Muscle layer of colon (tissue), 2 donors: ENCODE data around the gene PODXL.
"Not testable (repeated sequence)": the region's sequence is repeated elsewhere in the genome, so short reads cannot be mapped to it uniquely, and the experiment has no call there.

Experiments used
- H3K27ac ChIP-seq: one replicate; pipeline ENCODE4 v1.7.0; 2013; ENCODE audit warnings: low read depth, mild to moderate bottlenecking, low read length, moderate library complexity
- H3K27me3 ChIP-seq, 2 donors: one replicate each; pipeline ENCODE4 v1.7.0; 2013; ENCODE audit warnings: low read length in 2 of 2, mild to moderate bottlenecking in 2 of 2; ENCODE audit not compliant: insufficient read depth in 2 of 2, control insufficient read depth in 1 of 2
- H3K36me3 ChIP-seq: one replicate; pipeline ENCODE4 v1.7.0; 2013; ENCODE audit warnings: mild to moderate bottlenecking, low read length; ENCODE audit not compliant: insufficient read depth
- H3K4me1 ChIP-seq: one replicate; pipeline ENCODE4 v1.7.0; 2013; ENCODE audit warnings: mild to moderate bottlenecking, low read length; ENCODE audit not compliant: insufficient read depth
- H3K4me3 ChIP-seq, 2 donors: one replicate each; pipeline ENCODE4 v1.7.0; 2013; ENCODE audit warnings: low read length in 2 of 2, low read depth in 1 of 2, mild to moderate bottlenecking in 1 of 2, moderate library complexity in 1 of 2
- H3K9ac ChIP-seq: one replicate; pipeline ENCODE4 v1.7.0; 2013; ENCODE audit warnings: low read length
- H3K9me3 ChIP-seq: one replicate; pipeline ENCODE4 v1.7.0; 2013; ENCODE audit warnings: mild to moderate bottlenecking, low read length
- donor health status: abdominal sarcoma.
- donor health status: Adenocarcinoma of cecum.

Gene PODXL

GRCh38 chr7:131506597-131506996, 49.8 kb downstream of the PODXL start:
- Histone ChIP-seq H3K4me1 (peaks cover 21% of the 10 kb centered on the region), H3K9me3 (no peaks in the 10 kb centered on the region), H3K27ac (no peak overlapping the region), H3K9ac (no peak overlapping the region), H3K4me3 (no peak overlapping the region), H3K27me3 (no peaks in the 10 kb centered on the region), H3K36me3 (peaks cover 18% of the 10 kb centered on the region)

DNA sequence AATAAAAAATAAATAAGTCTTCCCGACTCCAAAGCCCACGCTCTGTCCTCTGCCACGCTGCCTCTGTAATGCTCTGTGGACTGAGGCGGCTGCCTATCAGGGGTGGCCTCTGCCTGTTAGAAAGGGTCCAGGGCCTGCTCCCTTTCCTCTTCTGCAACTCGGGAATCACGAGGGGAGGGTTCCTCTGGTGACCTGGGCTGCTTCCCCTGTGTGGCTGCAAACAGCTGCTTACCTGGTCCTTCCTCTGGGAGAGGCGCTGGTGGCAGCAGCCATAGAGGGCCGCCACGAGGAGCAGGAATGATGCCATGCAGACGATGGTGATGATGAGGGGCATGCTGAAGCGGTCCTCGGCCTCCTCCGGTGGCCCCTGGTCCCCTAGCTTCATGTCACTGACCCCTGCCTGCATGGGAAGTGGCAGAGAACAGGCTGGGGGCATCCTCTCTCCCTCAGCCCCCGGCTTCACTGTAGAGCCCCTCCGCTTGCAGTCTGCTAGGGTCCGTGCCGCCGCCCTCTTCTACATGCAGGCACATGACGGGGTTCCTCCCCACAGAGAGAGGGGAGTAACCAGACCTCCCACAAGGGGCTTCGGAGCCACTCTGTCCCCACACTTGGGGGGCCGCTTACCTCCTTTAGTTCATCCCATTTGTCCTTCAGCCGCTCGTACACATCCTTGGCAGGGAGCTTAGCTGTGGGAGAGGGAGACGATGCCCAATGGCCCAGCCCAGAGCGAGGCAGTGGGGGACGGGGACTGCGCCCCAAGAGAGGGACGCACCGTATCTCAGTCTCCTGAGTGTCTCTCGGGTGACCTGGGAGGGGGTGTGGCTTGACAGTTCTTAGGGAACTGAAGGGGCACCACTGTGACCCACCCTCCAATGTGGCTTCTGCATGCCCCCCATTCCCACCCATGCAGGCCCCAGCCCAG, 50.5 kb downstream of the PODXL start:
- Histone ChIP-seq H3K27ac (no peak overlapping the region), H3K4me3 (no peak overlapping the region), H3K9me3 (no peaks in the 10 kb centered on the region), H3K4me1 (peaks cover 21% of the 10 kb centered on the region), H3K27me3 (no peaks in the 10 kb centered on the region), H3K36me3 (peaks cover 18% of the 10 kb centered on the region), H3K9ac (no peak overlapping the region)

- Histone ChIP-seq H3K36me3 (peaks cover 18% of the 10 kb centered on the region), H3K4me1 (peaks cover 21% of the 10 kb centered on the region)
- not testable (repeated sequence) for H3K27me3 ChIP-seq, H3K9me3 ChIP-seq, H3K27ac ChIP-seq, H3K9ac ChIP-seq, H3K4me3 ChIP-seq
Measured at GRCh38 chr7:131505037-131505620, 51.3 kb downstream of the PODXL start.

DNA sequence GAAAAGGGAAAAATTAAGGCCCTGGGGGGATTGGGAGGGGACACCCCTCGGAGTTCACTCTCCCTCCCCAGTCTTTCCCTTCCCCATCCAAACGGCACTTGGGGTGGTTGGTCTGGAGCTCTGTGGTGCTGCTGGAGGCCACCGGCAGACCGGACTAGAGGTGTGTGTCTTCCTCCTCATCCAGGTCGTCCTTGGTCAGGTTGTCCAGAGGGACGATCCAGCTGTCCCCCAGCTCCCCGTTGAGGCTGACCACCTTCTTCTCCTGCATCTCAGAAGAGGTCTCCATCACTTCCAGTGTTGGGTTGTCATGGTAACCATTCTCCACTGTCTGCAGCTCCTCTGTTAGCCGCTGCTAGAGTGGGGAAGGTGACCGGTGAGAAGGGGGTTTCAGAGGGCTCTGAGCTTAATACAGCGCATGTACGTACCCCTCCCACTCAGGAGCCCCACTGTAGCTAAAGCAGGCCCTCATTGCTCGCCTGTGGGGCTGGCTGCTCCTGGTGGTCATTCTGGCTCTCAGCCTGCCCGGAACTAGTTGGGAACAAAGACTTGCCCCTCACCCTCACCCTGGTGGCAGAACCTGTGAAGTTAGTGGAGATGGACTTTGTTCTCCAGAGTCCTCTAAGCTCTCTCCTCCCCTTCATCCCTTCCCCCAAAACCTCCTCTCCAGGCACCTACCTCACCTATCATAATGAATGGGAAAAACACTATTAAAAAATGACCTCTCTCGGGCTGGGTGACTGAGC, 52.1 kb downstream of the PODXL start:
- Histone ChIP-seq H3K9me3 (no peaks in the 10 kb centered on the region), H3K27ac (no peak overlapping the region), H3K4me3 (no peak overlapping the region), H3K27me3 (no peaks in the 10 kb centered on the region), H3K9ac (no peak overlapping the region), H3K4me1 (peaks cover 21% of the 10 kb centered on the region), H3K36me3 (peaks cover 17% of the 10 kb centered on the region)

DNA sequence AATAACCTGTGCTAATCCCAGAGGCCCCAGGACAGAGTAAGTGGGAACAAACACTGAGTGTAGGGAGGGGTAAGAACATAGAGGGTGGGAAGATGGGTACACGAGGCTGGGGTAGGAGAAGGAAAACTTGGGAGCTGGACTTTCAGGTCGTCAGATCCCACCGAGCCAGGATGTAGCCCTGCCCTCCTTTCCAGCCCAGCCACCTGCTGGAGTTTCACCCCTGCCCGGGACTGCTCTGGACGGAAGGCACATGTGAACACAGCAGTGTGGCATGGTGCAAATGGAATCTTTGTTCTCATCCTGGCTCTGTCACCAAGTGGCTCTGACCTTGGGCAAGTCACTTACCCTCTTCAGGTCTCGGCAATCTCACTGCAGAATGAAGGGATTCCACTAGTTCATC, 52.8 kb downstream of the PODXL start:
- Histone ChIP-seq H3K27me3 (no peaks in the 10 kb centered on the region), H3K9ac (no peak overlapping the region), H3K9me3 (no peaks in the 10 kb centered on the region), H3K36me3 (peaks cover 11% of the 10 kb centered on the region), H3K4me3 (no peak overlapping the region), H3K27ac (no peak overlapping the region), H3K4me1 (peaks cover 21% of the 10 kb centered on the region)

- H3K9ac ChIP-seq, result no peak overlapping the region
- no peak overlapping the region for H3K27ac ChIP-seq
- H3K36me3 ChIP-seq, result peaks cover 11% of the 10 kb centered on the region
- no peaks in the 10 kb centered on the region for H3K9me3 ChIP-seq
- H3K27me3 ChIP-seq, result no peaks in the 10 kb centered on the region
- H3K4me1 ChIP-seq, result peaks cover 17% of the 10 kb centered on the region
- no peak overlapping the region for H3K4me3 ChIP-seq
Measured at GRCh38 chr7:131502810-131503508, 53.5 kb downstream of the PODXL start.

- H3K9ac ChIP-seq, result no peak overlapping the region
- H3K4me1 ChIP-seq, result peaks cover 13% of the 10 kb centered on the region
- no peak overlapping the region for H3K4me3 ChIP-seq
- no peak overlapping the region for H3K27ac ChIP-seq
- no peaks in the 10 kb centered on the region for H3K9me3 ChIP-seq
- no peaks in the 10 kb centered on the region for H3K27me3 ChIP-seq
- H3K36me3 ChIP-seq, result peaks cover 11% of the 10 kb centered on the region
Measured at GRCh38 chr7:131501930-131502685, 54.3 kb downstream of the PODXL start.

- no peak overlapping the region for H3K9ac ChIP-seq
- no peaks in the 10 kb centered on the region for H3K9me3 ChIP-seq
- H3K36me3 ChIP-seq, result peaks cover 11% of the 10 kb centered on the region
- no peaks in the 10 kb centered on the region for H3K27me3 ChIP-seq
- no peak overlapping the region for H3K27ac ChIP-seq
- H3K4me1 ChIP-seq, result peaks cover 20% of the 10 kb centered on the region
- no peak overlapping the region for H3K4me3 ChIP-seq
Measured at GRCh38 chr7:131501422-131501821, 55.0 kb downstream of the PODXL start.

DNA sequence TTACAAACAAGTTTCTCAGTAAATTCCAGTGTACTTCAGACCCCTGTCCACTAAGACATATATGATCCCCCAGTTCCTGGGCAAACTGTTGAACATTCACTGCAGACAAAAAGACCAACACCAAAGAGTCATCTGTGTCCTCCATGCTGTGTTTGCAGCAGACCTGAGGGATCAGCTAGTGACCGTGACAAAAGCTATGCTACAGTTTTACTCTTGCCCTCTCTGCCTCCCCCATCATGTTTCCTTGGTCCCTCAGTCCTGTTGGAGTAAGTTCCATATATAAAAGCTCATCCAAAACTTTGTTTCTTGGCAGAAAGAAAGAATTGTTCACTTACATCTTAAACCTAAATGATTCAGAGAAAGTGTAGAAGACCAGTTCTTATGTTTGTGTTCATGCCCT, 56.1 kb downstream of the PODXL start:
- no peak overlapping the region for H3K9ac ChIP-seq
- no peak overlapping the region for H3K4me3 ChIP-seq
- no peaks in the 10 kb centered on the region for H3K27me3 ChIP-seq
- peaks cover 11% of the 10 kb centered on the region for H3K36me3 ChIP-seq
- H3K4me1 ChIP-seq, result peaks cover 20% of the 10 kb centered on the region
- H3K9me3 ChIP-seq, result no peaks in the 10 kb centered on the region
- H3K27ac ChIP-seq, result no peak overlapping the region

GRCh38 chr7:131499801-131500200, 56.6 kb downstream of the PODXL start:
- Histone ChIP-seq H3K27me3 (no peaks in the 10 kb centered on the region), H3K9me3 (no peaks in the 10 kb centered on the region), H3K27ac (no peak overlapping the region), H3K4me1 (peaks cover 20% of the 10 kb centered on the region), H3K36me3 (peaks cover 11% of the 10 kb centered on the region), H3K9ac (no peak overlapping the region), H3K4me3 (no peak overlapping the region)
